Stimulated activated CD4-positive, alpha-beta T cell treated with anti-CD3 and anti-CD28 coated beads, TNF-alpha, amount 100 ng/mL, for 48 hours (primary cell): Measurements from ENCODE around the gene ACTL8.

Source experiments
- DNase-seq, 3 donors: peaks; one replicate each; pipeline ENCODE4 v3.0.0-alpha.2; 2020; ENCODE audit warnings: low read depth in 3 of 3

The ACTL8 gene

DNA sequence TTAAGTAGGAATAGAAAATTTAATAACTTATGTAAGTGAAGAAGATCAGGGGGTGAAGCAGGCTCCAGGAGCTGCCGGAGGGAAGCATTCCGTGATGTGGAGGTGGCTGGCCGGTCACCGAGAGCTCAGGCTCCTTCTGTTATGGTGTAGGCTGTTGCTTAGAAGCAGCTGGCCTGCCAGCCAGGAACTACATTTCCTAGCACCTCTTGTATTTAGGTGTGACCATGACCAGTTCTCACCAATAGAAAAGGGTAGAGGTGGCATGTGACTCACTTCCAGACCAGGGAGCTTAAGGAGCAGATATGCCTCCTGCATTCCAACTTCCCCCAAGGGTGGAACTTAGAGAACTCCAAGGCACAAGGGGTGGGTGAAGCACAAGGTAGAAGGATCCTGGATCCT lies 120.7 kb downstream of the ACTL8 start:
- no peak for DNase-seq
